Left ventricle myocardium inferior (tissue), 1 donor: ENCODE results near the gene ARHGAP10. TPM values are rescaled to one million over a fixed set of nuclear protein-coding genes. Genes with fewer than 3 reads are reported as not detected.

Experiments
- DNase-seq: peaks from one replicate; pipeline ENCODE4 v3.0.0-alpha.2; 2020
- H3K27ac ChIP-seq: fragments of 200-600 bp; replicated peaks from 2 replicates; pipeline ENCODE4 v1.8.0; 2021
- H3K27me3 ChIP-seq: fragments of 200-600 bp; 2 replicates; pipeline ENCODE4 v1.8.0; 2021; ENCODE audit warnings: low read depth
- H3K36me3 ChIP-seq: fragments of 200-600 bp; 2 replicates; pipeline ENCODE4 v1.8.0; 2021
- H3K4me1 ChIP-seq: fragments of 200-600 bp; 2 replicates; pipeline ENCODE4 v1.8.0; 2021
- H3K4me3 ChIP-seq: fragments of 200-600 bp; 2 replicates; pipeline ENCODE4 v1.8.0; 2021; ENCODE audit warnings: mild to moderate bottlenecking, moderate library complexity
- H3K9me3 ChIP-seq: fragments of 200-600 bp; replicated peaks from 2 replicates; pipeline ENCODE4 v1.8.0; 2021
- CTCF ChIP-seq: fragments of 200-600 bp; IDR thresholded peaks from 2 replicates; pipeline ENCODE4 v1.8.0; 2021; ENCODE audit warnings: antibody characterized with exemption, mild to moderate bottlenecking, borderline replicate concordance
- intact Hi-C: fragments of 100-400 bp; cut with micrococcal nuclease; formaldehyde crosslinking; loops from one replicate; pipeline ENCODE4 v1.11.0; 2022
- total RNA-seq: library from RNA; stranded (reverse); fragmentation: NEBNext Ultra II Directional; extraction: Animal tissue kit (Norgen Biotek cat#: 25700); gene quantifications from one replicate; pipeline ENCODE4 v1.2.1, GENCODE V29; 2021
- donor health status: DM: no; HTN: yes; CAD: no; lungs with severe emphysema.

The ARHGAP10 gene
- total RNA-seq, 1 donor from 2014 or later = 59.7 TPM

- DNase-seq = no peak
- peaks cover 75% of the 10 kb centered on the region for H3K4me1 ChIP-seq
- no peaks in the 10 kb centered on the region for H3K27me3 ChIP-seq
- no peak for TF ChIP-seq CTCF
- no peaks in the 10 kb centered on the region for H3K36me3 ChIP-seq
- intact Hi-C loops = no loop called here
- peak overlapping the region; percentile 68 for H3K27ac ChIP-seq
- no peaks in the 10 kb centered on the region for H3K9me3 ChIP-seq
- no peak overlapping the region for H3K4me3 ChIP-seq
Observed at GRCh38 chr4:147754037-147754445, 22.2 kb downstream of the ARHGAP10 start.

GRCh38 chr4:147755561-147756295, 23.8 kb downstream of the ARHGAP10 start:
- no peaks in the 10 kb centered on the region for H3K36me3 ChIP-seq
- TF ChIP-seq CTCF = no peak

GRCh38 chr4:147756417-147756816, 24.5 kb downstream of the ARHGAP10 start:
- Histone ChIP-seq H3K27me3 (no peaks in the 10 kb centered on the region), H3K4me3 (no peak overlapping the region), H3K36me3 (no peaks in the 10 kb centered on the region), H3K27ac (peak overlapping the region; percentile 68), H3K9me3 (no peaks in the 10 kb centered on the region), H3K4me1 (peaks cover 82% of the 10 kb centered on the region)
- DNase-seq = no peak
- no peak for TF ChIP-seq CTCF
- intact Hi-C loops = no loop called here

More at GRCh38 chr4:147755561-147756295, 23.8 kb downstream of the ARHGAP10 start:
- H3K4me1 ChIP-seq = peaks cover 77% of the 10 kb centered on the region
- intact Hi-C loops = no loop called here
- no peaks in the 10 kb centered on the region for H3K27me3 ChIP-seq
- H3K27ac ChIP-seq = peak overlapping the region; percentile 68
- H3K9me3 ChIP-seq = no peaks in the 10 kb centered on the region
- peak overlapping the region; percentile 13 for H3K4me3 ChIP-seq
- no peak for DNase-seq

GRCh38 chr4:147760176-147760575, 28.3 kb downstream of the ARHGAP10 start:
- peaks cover 60% of the 10 kb centered on the region for H3K4me1 ChIP-seq
- no peak for TF ChIP-seq CTCF
- no peak for DNase-seq
- peak overlapping the region; percentile 47 for H3K27ac ChIP-seq
- H3K27me3 ChIP-seq = no peaks in the 10 kb centered on the region
- no peaks in the 10 kb centered on the region for H3K9me3 ChIP-seq
- no peaks in the 10 kb centered on the region for H3K36me3 ChIP-seq
- no peak overlapping the region for H3K4me3 ChIP-seq
- intact Hi-C loops = no loop called here

GRCh38 chr4:147760695-147761094, 28.8 kb downstream of the ARHGAP10 start:
- peak overlapping the region; percentile 47 for H3K27ac ChIP-seq
- H3K4me1 ChIP-seq = peaks cover 55% of the 10 kb centered on the region
- intact Hi-C loops = no loop called here

More at GRCh38 chr4:147760695-147761094, 28.8 kb downstream of the ARHGAP10 start:
- H3K36me3 ChIP-seq = no peaks in the 10 kb centered on the region
- no peaks in the 10 kb centered on the region for H3K27me3 ChIP-seq
- no peaks in the 10 kb centered on the region for H3K9me3 ChIP-seq
- peak; percentile 43 for DNase-seq
- no peak for TF ChIP-seq CTCF
- no peak overlapping the region for H3K4me3 ChIP-seq
